NCI-H2227 treated with DMSO at 0.1 percent for 48 hours (cell line): Measurements from ENCODE around the gene PRPF4.

Experiments used
- DNase-seq: peaks from one replicate; lab custom pipeline; 2025; lab: John Stamatoyannopoulos, UW

The PRPF4 gene

GRCh38 chr9:113311961-113312360 is 36.5 kb downstream of the PRPF4 start:
- DNase-seq, result no peak

- DNase-seq, result no peak
These were observed 37.8 kb downstream of the PRPF4 start for GRCh38 chr9:113313261-113313660.

- no peak for DNase-seq
These were observed 39.8 kb downstream of the PRPF4 start for GRCh38 chr9:113315231-113315630.

GRCh38 chr9:113316030-113316429 is 40.6 kb downstream of the PRPF4 start:
- DNase-seq, result no peak

- DNase-seq, result no peak
These were observed 42.3 kb downstream of the PRPF4 start for GRCh38 chr9:113317777-113318176.

- no peak for DNase-seq
These were observed 43.6 kb downstream of the PRPF4 start for GRCh38 chr9:113319054-113319453.

GRCh38 chr9:113320051-113320450 is 44.6 kb downstream of the PRPF4 start:
- DNase-seq, result no peak

GRCh38 chr9:113322671-113323070 is 47.2 kb downstream of the PRPF4 start:
- DNase-seq, result no peak

GRCh38 chr9:113326230-113326629 is 50.8 kb downstream of the PRPF4 start:
- no peak for DNase-seq

- no peak for DNase-seq
These were observed 52.8 kb downstream of the PRPF4 start for GRCh38 chr9:113328045-113328782.

GRCh38 chr9:113331780-113332179 is 56.3 kb downstream of the PRPF4 start:
- no peak for DNase-seq

- no peak for DNase-seq
These were observed 62.3 kb downstream of the PRPF4 start for GRCh38 chr9:113337714-113338113.

- peak; percentile 88 for DNase-seq
These were observed 64.7 kb downstream of the PRPF4 start, which contains the start of gene WDR31 for GRCh38 chr9:113340011-113340699. Gene WDR31, minus strand, starts transcription at chr9:113340275. Its CDS starts 8,253 bp downstream, at chr9:113332022.

- no peak for DNase-seq
These were observed 66.4 kb downstream of the PRPF4 start for GRCh38 chr9:113341712-113342410.
